OCI-LY3 (cell line): ENCODE data around the gene TSPAN5.

Experiments used
- H2AFZ ChIP-seq: fragments of 200-600, 300-600 bp; shearing (Covaris generic); 2 replicates; pipeline ENCODE4 v1.6.0; 2014; ENCODE audit warnings: antibody characterized with exemption, low read depth, low read length
- H3K27ac ChIP-seq: fragments of 200-600, 300-600 bp; sonication (generic); 2 replicates; pipeline ENCODE4 v1.5.1; 2014; ENCODE audit warnings: mild to moderate bottlenecking, low read length, moderate library complexity, mixed read lengths
- H3K27me3 ChIP-seq: fragments of 200-600, 300-600 bp; sonication (generic); 2 replicates; pipeline ENCODE4 v1.6.1; 2014; ENCODE audit warnings: low read depth, low read length, mixed read lengths
- H3K36me3 ChIP-seq: fragments of 200-600, 300-600 bp; sonication (generic); replicated peaks from 2 replicates; pipeline ENCODE3; 2014; ENCODE audit warnings: low read depth, low read length, mixed read lengths
- H3K4me1 ChIP-seq: fragments of 300-600, 200-600 bp; sonication (generic); 2 replicates; pipeline ENCODE4 v1.6.1; 2014; ENCODE audit warnings: low read length, mixed read lengths
- H3K4me2 ChIP-seq: fragments of 200-600, 300-600 bp; sonication (generic); 2 replicates; pipeline ENCODE4 v1.6.1; 2014; ENCODE audit warnings: low read length, mixed read lengths
- H3K4me3 ChIP-seq: fragments of 300-600, 200-600 bp; sonication (generic); 2 replicates; pipeline ENCODE4 v1.5.1; 2014; ENCODE audit warnings: antibody characterized with exemption, mild to moderate bottlenecking, low read length, moderate library complexity
- H3K79me2 ChIP-seq: fragments of 300-600, 200-600 bp; shearing (Covaris generic); 2 replicates; pipeline ENCODE4 v1.6.1; 2014; ENCODE audit warnings: mild to moderate bottlenecking, low read length, mixed read lengths
- H3K9ac ChIP-seq: fragments of 300-600, 200-600 bp; shearing (Covaris generic); 2 replicates; pipeline ENCODE4 v1.6.0; 2014; ENCODE audit warnings: mild to moderate bottlenecking, low read length, moderate library complexity
- H3K9me3 ChIP-seq: fragments of 200-600, 300-600 bp; shearing (Covaris generic); 2 replicates; pipeline ENCODE4 v1.6.1; 2014; ENCODE audit warnings: low read length, mixed read lengths; ENCODE audit not compliant: insufficient read depth
- H4K20me1 ChIP-seq: fragments of 200-600, 300-600 bp; sonication (generic); 2 replicates; pipeline ENCODE4 v1.6.1; 2016; ENCODE audit warnings: low read length, mixed read lengths; ENCODE audit not compliant: insufficient read depth
- CTCF ChIP-seq: fragments of 200-600, 300-600 bp; sonication (generic); IDR thresholded peaks from 2 replicates; pipeline ENCODE4 v1.5.1; 2014; ENCODE audit warnings: antibody characterized with exemption, low read length, low read depth
- EZH2phosphoT487 ChIP-seq: fragments of 200-600 bp; shearing (Covaris generic); IDR thresholded peaks from 2 replicates; pipeline ENCODE4 v1.6.1; 2018; ENCODE audit warnings: antibody characterized with exemption, mixed run types, low read depth

TSPAN5 gene

GRCh38 chr4:98700656-98701055 is 42.2 kb upstream of the TSPAN5 start:
- no peaks in the 10 kb centered on the region for H3K4me1 ChIP-seq
- no peaks in the 10 kb centered on the region for H4K20me1 ChIP-seq
- no peak overlapping the region for H3K4me3 ChIP-seq
- no peaks in the 10 kb centered on the region for H3K79me2 ChIP-seq
- H3K9me3 ChIP-seq, result no peaks in the 10 kb centered on the region
- no peak overlapping the region for H3K9ac ChIP-seq
- TF ChIP-seq CTCF (no peak), EZH2phosphoT487 (no peak)
- no peaks in the 10 kb centered on the region for H3K27me3 ChIP-seq
- H3K36me3 ChIP-seq, result no peaks in the 10 kb centered on the region
- H3K27ac ChIP-seq, result no peak overlapping the region
- H2AFZ ChIP-seq, result no peak overlapping the region
- H3K4me2 ChIP-seq, result no peak overlapping the region

GRCh38 chr4:98694076-98694475 is 35.7 kb upstream of the TSPAN5 start:
- H3K27ac ChIP-seq, result no peak overlapping the region
- H3K4me1 ChIP-seq, result no peaks in the 10 kb centered on the region
- H3K36me3 ChIP-seq, result no peaks in the 10 kb centered on the region
- H3K9ac ChIP-seq, result no peak overlapping the region
- no peak for TF ChIP-seq CTCF
- no peak for TF ChIP-seq EZH2phosphoT487
- no peaks in the 10 kb centered on the region for H3K9me3 ChIP-seq
- H3K4me3 ChIP-seq, result no peak overlapping the region
- no peak overlapping the region for H3K4me2 ChIP-seq
- H4K20me1 ChIP-seq, result no peaks in the 10 kb centered on the region
- H2AFZ ChIP-seq, result no peak overlapping the region
- H3K79me2 ChIP-seq, result no peaks in the 10 kb centered on the region
- H3K27me3 ChIP-seq, result no peaks in the 10 kb centered on the region

- H3K27ac ChIP-seq, result no peak overlapping the region
- H2AFZ ChIP-seq, result no peak overlapping the region
- no peaks in the 10 kb centered on the region for H3K79me2 ChIP-seq
- H3K4me2 ChIP-seq, result no peak overlapping the region
- no peaks in the 10 kb centered on the region for H3K9me3 ChIP-seq
- H4K20me1 ChIP-seq, result no peaks in the 10 kb centered on the region
- H3K4me3 ChIP-seq, result no peak overlapping the region
- peaks cover 7% of the 10 kb centered on the region; the same call in 1 of the 2 replicates for H3K4me1 ChIP-seq
- no peak overlapping the region for H3K9ac ChIP-seq
- H3K36me3 ChIP-seq, result no peaks in the 10 kb centered on the region
- TF ChIP-seq CTCF (no peak), EZH2phosphoT487 (no peak)
- no peaks in the 10 kb centered on the region for H3K27me3 ChIP-seq
These were observed 34.0 kb upstream of the TSPAN5 start for GRCh38 chr4:98692411-98692810.

- Histone ChIP-seq H3K27me3 (no peaks in the 10 kb centered on the region), H2AFZ (no peak overlapping the region), H3K36me3 (no peaks in the 10 kb centered on the region), H3K4me3 (no peak overlapping the region), H3K27ac (no peak overlapping the region), H3K79me2 (no peaks in the 10 kb centered on the region), H4K20me1 (no peaks in the 10 kb centered on the region), H3K9me3 (no peaks in the 10 kb centered on the region), H3K4me1 (peaks cover 7% of the 10 kb centered on the region; the same call in 1 of the 2 replicates), H3K9ac (no peak overlapping the region), H3K4me2 (no peak overlapping the region)
- TF ChIP-seq CTCF, result no peak
- no peak for TF ChIP-seq EZH2phosphoT487
These were observed 33.2 kb upstream of the TSPAN5 start for GRCh38 chr4:98691588-98691987.
